Hematopoietic multipotent progenitor cell treated with erythropoietin and hydrocortisone succinate and interleukin-3 and kit ligand, for 17 days (in vitro differentiated cells): ENCODE results near the gene LAMA3.
"Not testable (repeated sequence)": the region's sequence is repeated elsewhere in the genome, so short reads cannot be mapped to it uniquely, and the experiment has no call there.

ENCODE experiments used
- DNase-seq: peaks from one replicate; pipeline ENCODE4 v3.0.0-alpha.2; 2015; ENCODE audit warnings: low spot score

The LAMA3 gene

GRCh38 chr18:23706971-23707640 is 17.9 kb downstream of the LAMA3 start:
- DNase-seq, result no peak

GRCh38 chr18:23710068-23710527 is 20.8 kb downstream of the LAMA3 start:
- no peak for DNase-seq

- DNase-seq, result no peak
Measured at GRCh38 chr18:23710946-23711345, 21.7 kb downstream of the LAMA3 start.

- DNase-seq, result no peak
Measured at GRCh38 chr18:23711426-23711825, 22.2 kb downstream of the LAMA3 start.

GRCh38 chr18:23712445-23712844 is 23.2 kb downstream of the LAMA3 start:
- DNase-seq, result no peak

- no peak for DNase-seq
Measured at GRCh38 chr18:23714576-23714975, 25.3 kb downstream of the LAMA3 start.

- not testable (repeated sequence) for DNase-seq
Measured at GRCh38 chr18:23716079-23716478, 26.8 kb downstream of the LAMA3 start.

- no peak for DNase-seq
Measured at GRCh38 chr18:23716516-23716915, 27.3 kb downstream of the LAMA3 start.

- no peak for DNase-seq
Measured at GRCh38 chr18:23716966-23717365, 27.7 kb downstream of the LAMA3 start.

GRCh38 chr18:23718243-23718720 is 29.0 kb downstream of the LAMA3 start:
- no peak for DNase-seq

- no peak for DNase-seq
Measured at GRCh38 chr18:23718731-23719130, 29.5 kb downstream of the LAMA3 start.

GRCh38 chr18:23719634-23720201 is 30.5 kb downstream of the LAMA3 start:
- peak; percentile 51 for DNase-seq

GRCh38 chr18:23721696-23722480 is 32.6 kb downstream of the LAMA3 start:
- DNase-seq, result no peak

- DNase-seq, result no peak
Measured at GRCh38 chr18:23722646-23723045, 33.4 kb downstream of the LAMA3 start.

- no peak for DNase-seq
Measured at GRCh38 chr18:23723121-23723520, 33.9 kb downstream of the LAMA3 start.

GRCh38 chr18:23724681-23725080 is 35.4 kb downstream of the LAMA3 start:
- no peak for DNase-seq

GRCh38 chr18:23725351-23725750 is 36.1 kb downstream of the LAMA3 start:
- no peak for DNase-seq

GRCh38 chr18:23725827-23726661 is 36.8 kb downstream of the LAMA3 start:
- DNase-seq, result no peak

GRCh38 chr18:23727707-23728493 is 38.6 kb downstream of the LAMA3 start:
- no peak for DNase-seq

- no peak for DNase-seq
Measured at GRCh38 chr18:23730857-23731256, 41.6 kb downstream of the LAMA3 start.

GRCh38 chr18:23731861-23732260 is 42.6 kb downstream of the LAMA3 start:
- DNase-seq, result no peak
